Chondrocyte (in vitro differentiated cells): ENCODE measurements around the gene NEDD4L. TPM values are rescaled to one million over a fixed set of nuclear protein-coding genes. Genes with fewer than 3 reads are reported as not detected.
A peak's percentile ranks its signal among the peaks of the same experiment; 100 is the strongest.

Source experiments
- DNase-seq: peaks from one replicate; pipeline ENCODE4 v3.0.0; 2021; ENCODE audit warnings: mixed read lengths, low spot score
- H3K27ac Mint-ChIP-seq: one replicate; pipeline ENCODE4 v1.8.0; 2021; ENCODE audit warnings: mild to moderate bottlenecking, moderate library complexity, mixed read lengths; ENCODE audit not compliant: unreplicated experiment
- H3K27me3 Mint-ChIP-seq: 2 replicates; pipeline ENCODE4 v1.8.0; 2021; ENCODE audit warnings: low read depth, mixed read lengths
- H3K36me3 Mint-ChIP-seq: 2 replicates; pipeline ENCODE4 v1.8.0; 2021; ENCODE audit warnings: low read depth, mixed read lengths
- H3K4me1 Mint-ChIP-seq: 2 replicates; pipeline ENCODE4 v1.8.0; 2021; ENCODE audit warnings: low read depth, mild to moderate bottlenecking, mixed read lengths
- H3K4me3 Mint-ChIP-seq: one replicate; pipeline ENCODE4 v1.8.0; 2021; ENCODE audit warnings: mild to moderate bottlenecking, moderate library complexity, mixed read lengths; ENCODE audit not compliant: unreplicated experiment
- H3K9me3 Mint-ChIP-seq: 2 replicates; pipeline ENCODE4 v1.8.0; 2021; ENCODE audit warnings: low read depth, mixed read lengths
- total RNA-seq: library from RNA; stranded (reverse); gene quantifications from 3 replicates; pipeline ENCODE4 v1.2.1, GENCODE V29; 2021
- TF ChIP-seq, protein P1 (sequence below): fragments of 200-600 bp; sonication (generic); IDR thresholded peaks from 2 replicates; pipeline ENCODE4 v1.5.0; 2021; ENCODE audit warnings: antibody characterized with exemption, mild to moderate bottlenecking, moderate library complexity

NEDD4L gene
- total RNA-seq, 1 donor from 2014 or later: 25.8 TPM

DNA sequence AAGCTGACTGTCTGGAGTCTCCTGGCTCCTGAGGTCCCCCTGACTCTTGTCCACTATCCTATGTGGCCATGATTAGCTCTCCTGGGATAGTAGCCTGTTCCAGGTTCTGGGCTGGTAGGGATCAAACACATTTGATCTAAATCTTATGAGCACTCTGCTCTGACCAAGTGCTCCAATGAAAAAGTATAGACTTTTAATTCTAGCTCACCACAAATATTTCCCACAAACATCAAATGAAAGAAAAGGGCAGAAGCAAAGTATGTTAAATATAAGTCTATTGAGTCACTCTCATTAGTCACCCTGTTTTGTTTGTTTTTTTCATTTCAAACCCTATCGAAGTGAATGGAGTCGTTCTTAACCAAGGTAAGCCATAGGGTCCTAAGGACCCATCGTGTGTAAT is 39.7 kb upstream of the NEDD4L start:
- TF ChIP-seq, protein P1, sequence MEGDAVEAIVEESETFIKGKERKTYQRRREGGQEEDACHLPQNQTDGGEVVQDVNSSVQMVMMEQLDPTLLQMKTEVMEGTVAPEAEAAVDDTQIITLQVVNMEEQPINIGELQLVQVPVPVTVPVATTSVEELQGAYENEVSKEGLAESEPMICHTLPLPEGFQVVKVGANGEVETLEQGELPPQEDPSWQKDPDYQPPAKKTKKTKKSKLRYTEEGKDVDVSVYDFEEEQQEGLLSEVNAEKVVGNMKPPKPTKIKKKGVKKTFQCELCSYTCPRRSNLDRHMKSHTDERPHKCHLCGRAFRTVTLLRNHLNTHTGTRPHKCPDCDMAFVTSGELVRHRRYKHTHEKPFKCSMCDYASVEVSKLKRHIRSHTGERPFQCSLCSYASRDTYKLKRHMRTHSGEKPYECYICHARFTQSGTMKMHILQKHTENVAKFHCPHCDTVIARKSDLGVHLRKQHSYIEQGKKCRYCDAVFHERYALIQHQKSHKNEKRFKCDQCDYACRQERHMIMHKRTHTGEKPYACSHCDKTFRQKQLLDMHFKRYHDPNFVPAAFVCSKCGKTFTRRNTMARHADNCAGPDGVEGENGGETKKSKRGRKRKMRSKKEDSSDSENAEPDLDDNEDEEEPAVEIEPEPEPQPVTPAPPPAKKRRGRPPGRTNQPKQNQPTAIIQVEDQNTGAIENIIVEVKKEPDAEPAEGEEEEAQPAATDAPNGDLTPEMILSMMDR: no peak
- H3K27me3 Mint-ChIP-seq: no peaks in the 10 kb centered on the region
- H3K4me3 Mint-ChIP-seq: no peak overlapping the region
- H3K9me3 Mint-ChIP-seq: no peaks in the 10 kb centered on the region
- H3K27ac Mint-ChIP-seq: peak overlapping the region; percentile 4
- H3K36me3 Mint-ChIP-seq: no peaks in the 10 kb centered on the region
- H3K4me1 Mint-ChIP-seq: peaks cover 25% of the 10 kb centered on the region
- no peak for DNase-seq

DNA sequence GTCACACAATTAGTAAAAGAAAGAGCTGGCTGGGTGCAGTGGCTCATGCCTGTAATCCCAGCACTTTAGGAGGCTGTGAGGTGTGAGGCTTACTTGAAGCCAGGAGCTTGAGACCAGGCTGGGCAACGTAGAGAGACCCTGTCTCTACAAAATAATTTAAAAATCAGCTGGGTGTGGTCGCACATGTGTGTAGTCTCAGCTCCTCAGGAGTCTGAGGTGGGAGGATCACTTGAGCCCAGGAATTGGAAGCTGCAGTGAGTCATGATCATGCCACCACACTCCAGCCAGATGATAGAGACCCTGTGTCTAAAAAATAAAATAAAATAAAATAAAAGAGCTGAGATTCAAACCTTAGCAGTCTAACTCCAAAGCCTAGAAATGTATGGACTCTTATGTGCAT is 39.0 kb upstream of the NEDD4L start:
- DNase-seq: no peak
- peaks cover 31% of the 10 kb centered on the region for H3K4me1 Mint-ChIP-seq

DNA sequence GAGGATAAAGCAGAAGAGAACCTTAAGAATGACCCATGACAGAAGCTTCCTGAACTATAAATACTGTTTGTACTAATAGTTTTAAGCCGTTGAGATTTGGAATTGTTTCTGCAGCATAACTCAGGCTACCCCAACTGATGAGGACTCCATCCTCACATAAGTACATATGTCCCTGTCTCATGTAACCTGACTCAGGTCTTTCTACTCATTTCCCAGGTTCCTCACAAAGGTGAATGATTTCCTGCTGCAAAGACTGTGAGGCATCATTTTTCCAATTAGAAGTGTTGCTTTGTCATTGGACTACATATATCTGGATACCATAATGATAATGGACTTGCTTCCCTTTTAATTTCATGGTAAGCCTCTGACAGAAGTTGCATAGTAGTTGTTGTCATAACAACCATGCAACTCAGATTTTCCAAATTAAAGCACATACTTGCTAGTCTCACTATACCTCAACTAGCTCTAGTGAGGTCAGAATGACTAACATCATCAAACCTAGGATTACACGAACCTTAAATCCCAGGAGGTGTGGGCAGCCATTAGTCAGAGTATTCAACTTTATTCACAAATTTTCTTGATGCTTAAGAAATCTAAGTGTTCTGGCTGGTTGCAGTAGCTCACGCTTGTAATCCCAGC is 38.0 kb upstream of the NEDD4L start:
- no peak for DNase-seq
- Mint-ChIP-seq H3K9me3 (no peaks in the 10 kb centered on the region), H3K4me1 (peaks cover 33% of the 10 kb centered on the region), H3K4me3 (no peak overlapping the region), H3K27me3 (no peaks in the 10 kb centered on the region), H3K36me3 (no peaks in the 10 kb centered on the region), H3K27ac (no peak overlapping the region)
- TF ChIP-seq, protein P1: no peak

More for the DNA sequence above, 39.0 kb upstream of the NEDD4L start:
- no peaks in the 10 kb centered on the region for H3K9me3 Mint-ChIP-seq
- H3K27ac Mint-ChIP-seq: peak overlapping the region; percentile 49
- TF ChIP-seq, protein P1: no peak
- no peaks in the 10 kb centered on the region for H3K36me3 Mint-ChIP-seq
- no peak overlapping the region for H3K4me3 Mint-ChIP-seq
- no peaks in the 10 kb centered on the region for H3K27me3 Mint-ChIP-seq

DNA sequence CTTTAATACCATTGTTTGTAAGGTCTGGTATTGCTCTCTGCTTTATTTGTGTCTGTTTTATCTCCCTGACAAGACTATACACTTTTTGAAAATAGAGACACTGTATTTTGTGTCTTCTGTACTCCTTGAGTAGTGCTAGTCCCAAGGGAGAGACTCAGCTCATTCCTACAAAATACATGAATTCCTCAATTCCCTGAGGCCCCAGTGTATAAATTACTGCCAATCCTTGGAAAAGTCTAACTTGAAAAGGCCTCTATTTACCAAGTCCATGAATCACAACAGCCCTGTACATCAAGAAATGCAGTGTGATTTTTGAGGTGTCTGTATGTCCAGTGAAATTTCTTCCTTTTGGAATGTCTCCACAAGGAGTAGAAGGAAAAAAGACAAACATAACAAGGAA is 34.9 kb upstream of the NEDD4L start:
- TF ChIP-seq, protein P1: no peak
- H3K27ac Mint-ChIP-seq: peak overlapping the region; percentile 3
- H3K27me3 Mint-ChIP-seq: no peaks in the 10 kb centered on the region
- no peaks in the 10 kb centered on the region for H3K36me3 Mint-ChIP-seq
- H3K4me3 Mint-ChIP-seq: no peak overlapping the region
- no peaks in the 10 kb centered on the region for H3K9me3 Mint-ChIP-seq
- DNase-seq: no peak
- H3K4me1 Mint-ChIP-seq: peaks cover 35% of the 10 kb centered on the region

DNA sequence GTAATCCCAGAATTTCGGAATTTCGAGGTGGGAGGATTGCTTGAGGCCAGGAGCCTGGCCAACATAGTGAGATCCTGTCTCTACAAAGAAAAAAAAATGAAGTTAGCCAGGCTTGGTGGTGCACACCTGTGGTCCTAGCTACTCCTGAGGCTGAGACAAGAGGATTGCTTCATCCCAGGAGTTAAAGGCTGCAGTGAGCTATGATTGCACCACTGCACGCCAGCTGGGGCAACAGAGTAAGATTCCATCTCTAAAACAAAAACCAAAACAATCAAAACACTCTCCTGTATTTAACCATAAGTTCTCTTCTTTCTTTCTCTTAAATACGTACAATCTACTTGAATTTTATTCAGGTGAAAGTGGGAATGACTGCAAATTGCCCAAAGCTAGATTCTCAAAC is 33.8 kb upstream of the NEDD4L start:
- no peaks in the 10 kb centered on the region for H3K9me3 Mint-ChIP-seq

More for the DNA sequence above, 33.8 kb upstream of the NEDD4L start:
- peaks cover 27% of the 10 kb centered on the region for H3K4me1 Mint-ChIP-seq
- no peak overlapping the region for H3K4me3 Mint-ChIP-seq
- TF ChIP-seq, protein P1: no peak
- no peaks in the 10 kb centered on the region for H3K36me3 Mint-ChIP-seq
- no peaks in the 10 kb centered on the region for H3K27me3 Mint-ChIP-seq
- DNase-seq: no peak
- no peak overlapping the region for H3K27ac Mint-ChIP-seq
